ENCODE measurements around the gene CHSY3.
A peak's percentile ranks its signal among the peaks of the same experiment; 100 is the strongest.

CHSY3 gene

DNA sequence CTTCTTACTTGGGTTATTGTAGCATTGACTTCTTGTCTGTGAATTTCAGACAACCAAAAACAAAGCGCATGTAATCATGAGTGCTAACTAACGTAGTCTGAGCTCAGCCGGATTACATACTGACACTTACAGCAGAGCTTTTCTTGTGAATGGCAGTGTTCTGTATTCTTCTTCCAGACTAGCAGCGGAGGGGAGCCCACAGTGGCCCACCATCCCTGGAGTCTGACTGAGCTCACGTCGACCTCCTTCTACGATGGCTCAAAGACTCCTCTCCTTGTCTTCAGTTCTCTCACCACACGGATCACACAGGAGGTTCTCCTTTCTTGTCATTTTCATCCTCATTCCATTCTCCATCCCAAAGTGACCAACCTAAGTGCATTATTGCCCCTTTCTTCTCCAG lies 211.4 kb downstream of the CHSY3 start:
- Histone ChIP-seq H2BK120ac (ENCODE audit: low read depth, low read length) (no peak overlapping the region), H3K4me2 (ENCODE audit: low read length, poor library complexity, severe bottlenecking) (no peak overlapping the region), H4K8ac (ENCODE audit: low read length) (no peak overlapping the region)

DNA sequence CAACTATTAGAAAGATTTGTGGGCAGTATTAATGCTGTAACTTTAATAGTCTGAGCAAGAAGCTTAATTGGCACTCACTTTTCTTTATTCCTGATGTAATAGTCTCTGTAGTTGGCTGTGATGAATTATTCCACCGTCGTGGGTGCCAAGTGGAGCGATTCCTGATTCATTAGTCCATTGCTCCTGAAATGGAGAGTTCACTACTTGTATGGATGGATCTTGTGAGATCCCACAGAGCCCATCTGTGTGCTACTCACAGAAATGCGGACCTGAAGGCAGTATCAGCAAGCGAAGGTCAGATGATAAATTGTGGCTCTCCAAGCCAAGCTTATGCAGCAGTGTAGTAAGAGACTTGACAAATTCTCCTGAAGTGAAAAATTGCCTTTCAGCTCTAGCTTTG lies 212.2 kb downstream of the CHSY3 start:
- Histone ChIP-seq H3K9me3 (ENCODE audit: control insufficient read depth, low read length) (no peaks in the 10 kb centered on the region), H4K8ac (ENCODE audit: low read length) (no peak overlapping the region), H3K36me3 (ENCODE audit: control insufficient read depth in 1 of 2, insufficient read depth in 2 of 2, low read depth in 1 of 2, low read length in 2 of 2) (no peaks in the 10 kb centered on the region), H2BK120ac (ENCODE audit: low read depth, low read length) (no peak overlapping the region), H3K27me3 (ENCODE audit: control insufficient read depth in 1 of 2, insufficient read depth in 1 of 2, low read length in 2 of 2) (no peaks in the 10 kb centered on the region), H3K4me2 (ENCODE audit: low read length, poor library complexity, severe bottlenecking) (no peak overlapping the region), H2AK5ac (ENCODE audit: low read length, severe bottlenecking) (no peak overlapping the region), H3K4me1 (ENCODE audit: control insufficient read depth, insufficient read depth, low read depth, low read length) (no peaks in the 10 kb centered on the region), H3K27ac (ENCODE audit: low read length, poor library complexity, severe bottlenecking) (no peak overlapping the region), H2BK15ac (ENCODE audit: low read depth, poor library complexity, severe bottlenecking) (no peak overlapping the region), H3K79me1 (replicated peaks; ENCODE audit: low read length, poor library complexity, severe bottlenecking) (no peaks in the 10 kb centered on the region), H3K18ac (ENCODE audit: low read depth in 1 of 2, low read length in 2 of 2) (no peak overlapping the region), H3K14ac (ENCODE audit: low read length in 2 of 2) (no peak overlapping the region), H2BK5ac (ENCODE audit: low read depth, low read length, poor library complexity, severe bottlenecking) (no peak overlapping the region), H3K4me3 (ENCODE audit: insufficient read depth in 1 of 2, low read depth in 1 of 2, low read length in 2 of 2) (no peak overlapping the region), H2AFZ (ENCODE audit: low read depth, low read length) (no peak overlapping the region), H3K23ac (ENCODE audit: low read length in 2 of 2) (peak overlapping the region in 1 of 2 experiments; percentile 14), H2BK12ac (ENCODE audit: low read length in 2 of 2) (no peak overlapping the region), H3K4ac (ENCODE audit: low read depth in 1 of 2, low read length in 2 of 2) (no peak overlapping the region), H3K9ac (ENCODE audit: low read length) (no peak overlapping the region), H4K91ac (ENCODE audit: low read length) (no peak overlapping the region)
- 95% methylated on average over 5 of the region's 5 CpGs for WGBS
- no peak for DNase-seq

More for the DNA sequence above, 211.4 kb downstream of the CHSY3 start:
- Histone ChIP-seq H3K9ac (ENCODE audit: low read length) (no peak overlapping the region), H3K4me3 (ENCODE audit: insufficient read depth in 1 of 2, low read depth in 1 of 2, low read length in 2 of 2) (no peak overlapping the region), H2BK5ac (ENCODE audit: low read depth, low read length, poor library complexity, severe bottlenecking) (no peak overlapping the region), H3K18ac (ENCODE audit: low read depth in 1 of 2, low read length in 2 of 2) (no peak overlapping the region), H3K27me3 (ENCODE audit: control insufficient read depth in 1 of 2, insufficient read depth in 1 of 2, low read length in 2 of 2) (no peaks in the 10 kb centered on the region), H3K23ac (ENCODE audit: low read length in 2 of 2) (no peak overlapping the region), H2AFZ (ENCODE audit: low read depth, low read length) (no peak overlapping the region), H2AK5ac (ENCODE audit: low read length, severe bottlenecking) (no peak overlapping the region), H3K4me1 (ENCODE audit: control insufficient read depth, insufficient read depth, low read depth, low read length) (no peaks in the 10 kb centered on the region), H3K9me3 (ENCODE audit: control insufficient read depth, low read length) (no peaks in the 10 kb centered on the region), H2BK12ac (ENCODE audit: low read length in 2 of 2) (no peak overlapping the region), H2BK15ac (ENCODE audit: low read depth, poor library complexity, severe bottlenecking) (no peak overlapping the region), H3K4ac (ENCODE audit: low read depth in 1 of 2, low read length in 2 of 2) (no peak overlapping the region), H3K36me3 (ENCODE audit: control insufficient read depth in 1 of 2, insufficient read depth in 2 of 2, low read depth in 1 of 2, low read length in 2 of 2) (no peaks in the 10 kb centered on the region), H4K91ac (ENCODE audit: low read length) (no peak overlapping the region), H3K27ac (ENCODE audit: low read length, poor library complexity, severe bottlenecking) (no peak overlapping the region), H3K79me1 (replicated peaks; ENCODE audit: low read length, poor library complexity, severe bottlenecking) (no peaks in the 10 kb centered on the region), H3K14ac (ENCODE audit: low read length in 2 of 2) (no peak overlapping the region)
- no peak for DNase-seq
- WGBS, result 94% methylated on average over 8 of the region's 8 CpGs

DNA sequence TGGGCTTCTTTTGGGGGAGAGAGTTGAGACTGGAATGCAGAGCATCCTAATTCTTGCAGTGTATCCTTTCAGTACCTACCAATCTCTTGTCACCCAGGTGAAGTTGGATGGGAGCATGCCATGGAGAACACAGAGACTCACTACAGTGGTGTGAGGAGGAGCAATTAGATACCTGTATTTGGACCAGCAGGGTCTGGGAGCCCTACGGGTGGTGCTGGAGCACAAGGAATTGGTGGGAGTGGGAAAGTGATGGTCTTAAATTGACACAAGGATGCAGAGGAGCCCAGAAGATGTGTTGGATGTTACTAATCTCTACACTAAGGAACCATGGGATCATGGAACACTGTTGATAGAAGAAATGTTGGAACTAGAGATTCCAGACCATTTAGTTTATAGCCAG lies 212.7 kb downstream of the CHSY3 start:
- DNase-seq, result no peak
- no peak overlapping the region for H2BK120ac ChIP-seq (ENCODE audit: low read depth, low read length)
- no peak overlapping the region for H2BK15ac ChIP-seq (ENCODE audit: low read depth, poor library complexity, severe bottlenecking)
- no peaks in the 10 kb centered on the region for H3K27me3 ChIP-seq (ENCODE audit: control insufficient read depth in 1 of 2, insufficient read depth in 1 of 2, low read length in 2 of 2)
- H3K14ac ChIP-seq (ENCODE audit: low read length in 2 of 2), result no peak overlapping the region
- H3K4ac ChIP-seq (ENCODE audit: low read depth in 1 of 2, low read length in 2 of 2), result no peak overlapping the region
- H3K4me3 ChIP-seq (ENCODE audit: insufficient read depth in 1 of 2, low read depth in 1 of 2, low read length in 2 of 2), result no peak overlapping the region
- H4K91ac ChIP-seq (ENCODE audit: low read length), result no peak overlapping the region
- no peak overlapping the region for H3K9ac ChIP-seq (ENCODE audit: low read length)
- no peaks in the 10 kb centered on the region for H3K79me1 ChIP-seq (replicated peaks; ENCODE audit: low read length, poor library complexity, severe bottlenecking)
- 93% methylated on average over 1 of the region's 1 CpG for WGBS
- no peak overlapping the region for H2BK5ac ChIP-seq (ENCODE audit: low read depth, low read length, poor library complexity, severe bottlenecking)
- no peak overlapping the region for H2BK12ac ChIP-seq (ENCODE audit: low read length in 2 of 2)
- no peak overlapping the region for H3K18ac ChIP-seq (ENCODE audit: low read depth in 1 of 2, low read length in 2 of 2)
- H3K27ac ChIP-seq (ENCODE audit: low read length, poor library complexity, severe bottlenecking), result no peak overlapping the region
- no peak overlapping the region for H2AK5ac ChIP-seq (ENCODE audit: low read length, severe bottlenecking)
- H4K8ac ChIP-seq (ENCODE audit: low read length), result no peak overlapping the region
- no peaks in the 10 kb centered on the region for H3K9me3 ChIP-seq (ENCODE audit: control insufficient read depth, low read length)
- no peaks in the 10 kb centered on the region for H3K36me3 ChIP-seq (ENCODE audit: control insufficient read depth in 1 of 2, insufficient read depth in 2 of 2, low read depth in 1 of 2, low read length in 2 of 2)
- no peak overlapping the region for H3K23ac ChIP-seq (ENCODE audit: low read length in 2 of 2)
- H2AFZ ChIP-seq (ENCODE audit: low read depth, low read length), result no peak overlapping the region
- no peaks in the 10 kb centered on the region for H3K4me1 ChIP-seq (ENCODE audit: control insufficient read depth, insufficient read depth, low read depth, low read length)
- no peak overlapping the region for H3K4me2 ChIP-seq (ENCODE audit: low read length, poor library complexity, severe bottlenecking)

DNA sequence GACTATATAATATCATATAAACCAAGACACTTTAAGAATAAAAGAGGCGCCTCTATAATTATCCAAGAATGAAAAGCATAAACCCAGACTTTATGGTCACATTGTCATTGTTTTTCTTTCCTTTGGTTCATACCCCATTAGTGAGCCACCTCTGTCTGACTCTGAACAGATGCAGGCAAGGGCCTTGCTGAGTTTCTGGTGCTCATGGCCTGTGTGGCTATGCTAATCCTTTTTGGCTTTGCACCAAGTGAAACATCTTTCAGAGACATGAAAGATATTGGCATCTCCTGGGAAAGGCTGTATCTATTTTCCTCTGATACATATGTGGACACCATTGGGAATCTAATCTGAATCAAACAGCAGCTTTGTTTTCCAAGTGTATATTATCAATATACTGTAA lies 222.5 kb downstream of the CHSY3 start:
- Histone ChIP-seq H3K18ac (ENCODE audit: low read depth in 1 of 2, low read length in 2 of 2) (peak overlapping the region in 1 of 2 experiments; percentile 21), H3K9me3 (ENCODE audit: control insufficient read depth, low read length) (no peaks in the 10 kb centered on the region), H4K91ac (ENCODE audit: low read length) (no peak overlapping the region), H3K36me3 (ENCODE audit: control insufficient read depth in 1 of 2, insufficient read depth in 2 of 2, low read depth in 1 of 2, low read length in 2 of 2) (no peaks in the 10 kb centered on the region), H3K4me1 (ENCODE audit: control insufficient read depth, insufficient read depth, low read depth, low read length) (no peaks in the 10 kb centered on the region), H3K79me1 (replicated peaks; ENCODE audit: low read length, poor library complexity, severe bottlenecking) (no peaks in the 10 kb centered on the region), H2BK120ac (ENCODE audit: low read depth, low read length) (no peak overlapping the region), H2BK12ac (ENCODE audit: low read length in 2 of 2) (no peak overlapping the region), H3K4ac (ENCODE audit: low read depth in 1 of 2, low read length in 2 of 2) (no peak overlapping the region), H3K23ac (ENCODE audit: low read length in 2 of 2) (no peak overlapping the region), H3K14ac (ENCODE audit: low read length in 2 of 2) (no peak overlapping the region), H2AK5ac (ENCODE audit: low read length, severe bottlenecking) (no peak overlapping the region), H3K27ac (ENCODE audit: low read length, poor library complexity, severe bottlenecking) (no peak overlapping the region), H3K27me3 (ENCODE audit: control insufficient read depth in 1 of 2, insufficient read depth in 1 of 2, low read length in 2 of 2) (no peaks in the 10 kb centered on the region), H4K8ac (ENCODE audit: low read length) (no peak overlapping the region), H2AFZ (ENCODE audit: low read depth, low read length) (no peak overlapping the region), H3K4me2 (ENCODE audit: low read length, poor library complexity, severe bottlenecking) (no peak overlapping the region), H3K4me3 (ENCODE audit: insufficient read depth in 1 of 2, low read depth in 1 of 2, low read length in 2 of 2) (no peak overlapping the region), H2BK5ac (ENCODE audit: low read depth, low read length, poor library complexity, severe bottlenecking) (no peak overlapping the region), H3K9ac (ENCODE audit: low read length) (no peak overlapping the region), H2BK15ac (ENCODE audit: low read depth, poor library complexity, severe bottlenecking) (no peak overlapping the region)
- no peak for DNase-seq
- WGBS, result 82% methylated on average over 1 of the region's 1 CpG
